T-helper 9 cell (primary cell): ENCODE results near the gene SMNDC1.

ENCODE experiments used
- DNase-seq: peaks from one replicate; pipeline ENCODE4 v3.0.0-alpha.2; 2020

SMNDC1 gene

DNA sequence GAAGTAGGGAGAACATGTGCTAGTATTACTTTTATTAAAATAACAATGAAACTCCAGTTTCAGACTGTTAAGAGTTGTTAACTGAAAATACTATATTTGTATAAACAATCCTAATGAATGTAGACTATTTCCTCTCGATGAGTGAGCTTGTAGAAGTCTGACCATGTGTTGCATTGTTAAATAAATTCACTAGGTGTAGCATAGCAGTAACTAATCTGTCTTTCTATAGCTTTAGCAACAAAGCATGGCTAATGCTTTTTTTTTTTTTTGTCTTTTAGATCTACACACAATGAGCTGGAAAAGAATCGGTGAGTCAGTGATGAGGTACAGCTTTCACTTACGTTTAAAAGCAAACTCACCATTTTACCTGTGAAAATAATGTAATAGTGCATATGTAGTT, 60.2 kb downstream of the SMNDC1 start:
- no peak for DNase-seq

DNA sequence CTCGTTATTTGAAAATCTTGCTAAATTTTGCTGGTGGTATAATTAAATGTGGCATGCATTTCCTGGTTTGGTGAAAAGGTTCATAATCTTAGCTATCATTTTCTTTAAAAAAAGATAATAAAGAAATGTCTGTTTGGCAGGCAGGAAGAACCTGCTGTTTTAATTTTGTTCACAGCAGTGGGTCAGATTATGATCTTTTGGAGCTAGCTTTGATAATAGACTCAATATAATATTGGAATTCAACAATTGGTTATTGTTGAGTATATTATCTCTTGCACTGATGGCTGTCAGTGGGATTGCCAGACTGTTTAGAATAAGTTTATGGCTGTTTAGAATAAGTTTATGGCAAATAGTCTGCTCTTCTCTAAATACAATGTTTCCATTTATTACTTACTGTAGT, 62.2 kb downstream of the SMNDC1 start:
- no peak for DNase-seq

DNA sequence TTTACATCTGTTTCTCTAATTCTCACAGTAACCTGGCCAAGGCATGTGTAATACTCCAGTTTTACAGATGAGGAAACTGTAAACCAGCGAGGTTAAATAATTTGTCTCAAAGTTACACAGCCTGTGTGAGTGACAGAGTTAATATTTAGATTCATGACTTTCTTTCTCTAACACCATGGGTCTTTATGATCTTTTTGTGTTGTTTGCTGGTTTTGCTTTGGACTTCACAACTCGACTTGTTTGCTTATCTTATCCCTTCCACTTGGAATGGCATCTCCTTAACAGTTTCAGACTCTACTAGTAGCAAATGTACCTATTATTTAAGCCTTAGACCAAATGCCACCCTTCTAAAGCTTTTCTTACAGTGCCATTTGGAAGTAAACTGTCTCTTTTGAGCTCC, 62.9 kb downstream of the SMNDC1 start:
- no peak for DNase-seq

- DNase-seq = no peak
Observed at GRCh38 chr10:110241407-110241806, 63.3 kb downstream of the SMNDC1 start.
